K562 treated with DMSO at 1 percent for 12 hours (cell line): ENCODE measurements around the gene ZNRF1. TPM values are rescaled to one million over a fixed set of nuclear protein-coding genes. Genes with fewer than 3 reads are reported as not detected.

Experiments used
- total RNA-seq: library from RNA; unstranded; fragments of 300-600 nt; gene quantifications from 2 replicates; pipeline ENCODE4 v1.2.3, GENCODE V29; 2022; ENCODE audit not compliant: insufficient read depth

The ZNRF1 gene
- total RNA-seq: 24.7 and 43.8 TPM in 2 replicates

GRCh38 chr16:74998481-74999218, at the start of gene ZNRF1:
ZNRF1 (plus strand) TSS chr16:74999024; CDS start chr16:74999672, 648 bp downstream.

GRCh38 chr16:74984529-74985296, 14.1 kb upstream of the ZNRF1 start, which contains the start of gene WDR59:
WDR59 (minus strand) TSS chr16:74985123; CDS start chr16:74985017, 106 bp downstream.

DNA sequence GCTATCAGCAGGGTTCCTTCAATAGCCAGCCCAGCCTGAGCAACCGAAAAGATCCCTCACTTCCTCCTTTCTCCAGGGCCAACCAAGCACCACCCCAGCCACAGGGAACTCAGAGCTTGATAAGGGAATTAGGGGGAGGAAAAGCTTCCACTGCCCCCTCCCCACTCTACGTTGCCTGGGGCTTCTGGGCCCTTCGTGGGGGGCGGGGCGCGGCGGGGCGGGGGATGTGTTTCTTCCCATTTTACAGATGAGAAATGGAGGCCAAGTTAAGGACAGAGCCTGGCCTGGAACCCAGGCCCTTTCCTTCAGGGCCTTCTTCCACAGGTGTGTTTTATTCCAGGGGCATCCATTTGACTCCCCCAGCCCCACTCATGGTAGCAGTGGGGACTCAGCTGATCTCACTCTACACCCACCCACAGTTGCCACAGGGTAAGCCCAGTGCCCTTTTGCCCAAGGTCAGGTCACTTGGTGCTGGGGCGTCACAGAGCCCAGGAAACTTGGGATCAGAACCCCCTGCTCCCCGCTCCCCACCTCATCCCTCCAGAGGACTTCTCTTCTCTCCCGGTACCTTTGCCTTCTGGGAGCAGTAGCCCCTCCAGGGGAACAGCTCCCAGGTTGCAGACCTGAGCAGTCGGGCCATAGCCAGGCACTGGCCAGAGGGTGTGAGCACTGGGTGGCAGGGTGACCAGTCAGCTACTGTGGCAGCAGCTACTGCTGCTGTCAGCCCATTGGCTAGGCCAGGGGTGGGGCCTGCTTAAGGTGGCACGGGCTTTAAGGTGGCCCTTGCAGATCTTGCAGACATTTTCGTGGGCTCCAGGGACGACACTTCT, 117.5 kb downstream of the ZNRF1 start, which contains the start of gene LDHD:
LDHD (minus strand) TSS at position 700 of the 830 bp plus-strand sequence; CDS start at position 640, 60 bp downstream.

GRCh38 chr16:75148311-75149195, 149.7 kb downstream of the ZNRF1 start, which contains the start of gene ZFP1:
ZFP1 (plus strand) TSS chr16:75148524; CDS start chr16:75152952, 4,428 bp downstream.

Other genes with a start within 250 kb of the ZNRF1 start
- not detected in 2 replicates for gene FA2H, start 224.2 kb upstream of the ZNRF1 start, total RNA-seq
- gene WDR59, start 13.9 kb upstream of the ZNRF1 start, total RNA-seq: 12.2 and 33.2 TPM in 2 replicates
- gene LDHD, start 117.8 kb downstream of the ZNRF1 start, total RNA-seq: 0.72 TPM in 1 of 2 replicates, not detected in the other
- 1.6 and 5.9 TPM in 2 replicates for gene ZFP1, start 149.5 kb downstream of the ZNRF1 start, total RNA-seq
- gene CTRB2, start 208.1 kb downstream of the ZNRF1 start, total RNA-seq: not detected in 2 replicates
- not detected in 2 replicates for gene CTRB1, start 220.0 kb downstream of the ZNRF1 start, total RNA-seq